ENCODE data around the gene SLC7A6OS.

Gene SLC7A6OS

GRCh38 chr16:68335175-68335574, 24.4 kb upstream of the SLC7A6OS start:
- no peak for TF ChIP-seq CTCF (IDR thresholded peaks at IDR 0.05; ENCODE audit: low read depth, low read length, missing control alignments)
- no peak overlapping the region for H3K4me3 ChIP-seq (ENCODE audit: low read depth, low read length)
- in situ Hi-C loops (cut with HindIII; ENCODE audit: low sequenced_read_pairs): no loop called here
- DNase-seq (ENCODE audit: low read depth): no peak

GRCh38 chr16:68332411-68333121, 21.8 kb upstream of the SLC7A6OS start:
- no peak for TF ChIP-seq CTCF (IDR thresholded peaks at IDR 0.05; ENCODE audit: low read depth, low read length, missing control alignments)
- in situ Hi-C loops (cut with HindIII; ENCODE audit: low sequenced_read_pairs): loop anchor here (5.0 kb wide), 1 partner anchor 85 kb away; the partner anchor contains the start of gene PLA2G15
- H3K4me3 ChIP-seq (ENCODE audit: low read depth, low read length): no peak overlapping the region
- DNase-seq (ENCODE audit: low read depth): peak; percentile 33

DNA sequence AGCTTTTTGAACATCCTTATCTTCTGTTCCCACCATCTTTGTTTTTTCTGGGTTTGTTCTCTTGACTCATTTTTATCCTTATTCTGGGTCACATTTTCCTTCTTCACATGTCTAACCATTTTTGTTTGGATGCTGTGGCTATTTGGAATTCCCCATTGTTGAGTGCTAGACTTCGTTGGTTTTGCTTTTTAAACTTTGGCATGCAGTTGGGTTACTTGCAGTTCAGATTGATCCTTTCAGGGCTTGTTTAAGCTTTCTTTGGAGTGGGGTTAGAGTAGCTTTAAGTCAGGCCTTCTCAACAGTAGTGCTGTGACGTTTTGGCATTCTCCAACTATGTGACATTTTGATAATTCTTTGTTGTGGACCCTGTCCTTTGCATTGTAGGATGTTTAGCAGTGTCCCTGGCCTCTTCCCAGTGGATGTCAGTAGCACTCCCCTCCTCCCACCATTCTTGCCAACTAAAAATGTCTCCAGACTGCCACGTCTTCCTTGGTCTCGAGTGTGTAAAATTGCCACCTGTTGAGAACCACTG, 21.2 kb upstream of the SLC7A6OS start:
- no peak for TF ChIP-seq CTCF (IDR thresholded peaks at IDR 0.05; ENCODE audit: low read depth, low read length, missing control alignments)
- DNase-seq (ENCODE audit: low read depth): peak; percentile 53

DNA sequence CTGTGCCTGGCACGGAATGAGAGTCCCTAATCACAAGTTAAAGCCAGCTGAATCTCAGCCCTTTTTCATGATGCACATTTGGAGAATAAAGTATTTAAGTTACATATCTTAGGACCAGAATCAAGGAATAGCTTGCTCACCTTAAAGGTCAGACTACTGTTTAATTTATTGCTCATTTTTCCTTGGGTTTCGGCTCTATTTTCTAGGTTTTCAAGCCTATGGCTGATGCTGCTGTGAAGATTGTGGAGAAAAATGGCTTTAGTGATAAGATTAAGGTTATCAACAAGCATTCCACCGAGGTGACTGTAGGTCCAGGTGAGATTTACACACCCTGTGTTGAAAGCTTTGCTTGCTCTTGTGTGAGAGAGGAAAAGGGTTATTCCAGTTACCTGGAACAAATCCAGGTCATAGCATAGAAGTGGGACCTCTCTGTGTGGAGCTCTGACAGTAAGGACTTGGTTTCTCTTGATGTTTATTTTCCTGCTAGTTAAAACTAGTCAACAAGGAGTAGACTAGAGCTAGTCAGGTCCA, 18.2 kb upstream of the SLC7A6OS start:
- no peak for DNase-seq (ENCODE audit: low read depth)
- in situ Hi-C loops (cut with HindIII; ENCODE audit: low sequenced_read_pairs): no loop called here
- no peak overlapping the region for H3K4me3 ChIP-seq (ENCODE audit: low read depth, low read length)
- TF ChIP-seq CTCF (IDR thresholded peaks at IDR 0.05; ENCODE audit: low read depth, low read length, missing control alignments): no peak

More for the DNA sequence above, 21.2 kb upstream of the SLC7A6OS start:
- in situ Hi-C loops (cut with HindIII; ENCODE audit: low sequenced_read_pairs): loop anchor here (5.0 kb wide), 1 partner anchor 85 kb away; the partner anchor contains the start of gene PLA2G15
- H3K4me3 ChIP-seq (ENCODE audit: low read depth, low read length): no peak overlapping the region

DNA sequence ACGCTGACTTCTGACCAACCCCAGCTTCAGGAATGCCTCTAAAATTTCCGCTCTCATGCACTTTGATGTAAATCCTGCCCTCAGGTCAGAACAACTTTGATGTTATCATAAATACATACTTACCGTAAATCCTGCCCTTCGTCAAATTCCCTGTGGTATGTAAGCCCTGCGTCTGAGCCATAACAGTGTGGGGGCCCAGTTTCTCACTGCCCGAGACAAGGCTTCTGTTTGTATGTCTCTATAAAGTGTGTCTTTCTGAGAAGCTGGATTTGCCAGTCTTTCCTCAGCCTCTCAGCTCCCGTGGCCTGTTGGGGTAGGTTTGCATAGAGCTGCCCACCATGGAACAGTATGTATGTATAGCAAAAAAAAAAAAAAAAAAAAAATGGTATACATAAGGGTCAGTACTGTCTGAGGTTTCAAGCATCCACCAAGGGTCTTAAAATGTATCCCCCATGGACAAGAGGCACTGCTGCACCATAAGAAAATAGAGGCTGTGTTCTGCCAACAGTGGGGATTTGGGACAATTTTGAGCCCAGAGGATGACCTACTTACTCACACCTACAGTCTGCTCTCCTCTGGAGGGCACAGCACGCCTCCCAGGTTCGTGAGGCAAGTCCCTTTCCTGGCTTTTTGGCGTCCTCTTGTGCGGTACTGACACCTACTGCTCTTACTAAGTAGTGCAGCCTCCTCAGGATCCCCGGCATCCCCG, 17.6 kb upstream of the SLC7A6OS start:
- in situ Hi-C loops (cut with HindIII; ENCODE audit: low sequenced_read_pairs): no loop called here
- peak; percentile 76 for DNase-seq (ENCODE audit: low read depth)
- peak; percentile 94 for TF ChIP-seq CTCF (IDR thresholded peaks at IDR 0.05; ENCODE audit: low read depth, low read length, missing control alignments)

DNA sequence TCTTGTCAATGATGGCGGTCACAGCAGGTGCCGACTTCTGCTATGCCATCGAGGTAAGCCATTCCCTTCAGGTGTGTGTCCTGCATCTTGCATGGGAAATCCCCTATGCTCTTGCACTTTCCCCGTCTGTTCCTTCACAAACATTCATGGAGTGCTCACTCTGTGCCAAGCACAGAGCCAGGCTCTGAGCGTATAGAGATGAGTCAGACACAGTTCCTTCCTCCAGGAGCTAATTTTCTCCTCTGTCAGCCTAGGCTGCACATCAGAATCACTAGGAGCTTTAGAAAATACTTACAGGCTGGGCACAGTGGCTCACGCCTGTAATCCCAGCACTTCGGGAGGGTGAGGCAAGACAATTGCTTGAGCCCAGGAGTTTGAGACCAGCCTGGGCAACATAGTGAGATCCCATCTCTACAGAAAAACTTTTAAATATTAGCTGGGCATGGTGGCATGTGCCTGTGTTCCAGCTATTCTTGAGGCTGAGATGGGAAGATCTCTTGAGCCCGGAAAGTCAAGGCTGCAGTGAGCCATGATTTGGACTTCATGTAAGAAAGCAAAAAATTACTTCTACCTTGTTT, 14.1 kb upstream of the SLC7A6OS start:
- no peak for DNase-seq (ENCODE audit: low read depth)
- TF ChIP-seq CTCF (IDR thresholded peaks at IDR 0.05; ENCODE audit: low read depth, low read length, missing control alignments): no peak
- in situ Hi-C loops (cut with HindIII; ENCODE audit: low sequenced_read_pairs): no loop called here
- no peak overlapping the region for H3K4me3 ChIP-seq (ENCODE audit: low read depth, low read length)

More for the DNA sequence above, 17.6 kb upstream of the SLC7A6OS start:
- no peak overlapping the region for H3K4me3 ChIP-seq (ENCODE audit: low read depth, low read length)

Data from astrocyte of the cerebellum (primary cell).